PC-3 (cell line): ENCODE measurements around the gene IL1R2. TPM values are rescaled to one million over a fixed set of nuclear protein-coding genes. Genes with fewer than 3 reads are reported as not detected.

Experiments used
- ATAC-seq: fragments of 200-7000 bp; cut with Tn5 transposase; 2 replicates; pipeline ENCODE4 v1.9.1; 2020; ENCODE audit warnings: mild to moderate bottlenecking, moderate library complexity
- BruUV-seq: library from RNA; stranded (reverse); fragments of 400-500 nt; replicated peaks from 2 replicates; lab custom pipeline; 2021; lab: Mats Ljungman, UMichigan
- CTCF ChIA-PET: fragments of 300-600 bp; sonication (Branson Sonifier 250); formaldehyde crosslinking; loops from one replicate; lab custom pipeline; 2022; ENCODE audit warnings: antibody characterized with exemption; lab: Charles Lee
- POLR2A ChIA-PET: fragments of 300-600 bp; sonication (Branson Sonifier 250); formaldehyde crosslinking; loops from one replicate; lab custom pipeline; 2022; ENCODE audit warnings: antibody characterized with exemption; ENCODE audit not compliant: unreplicated experiment; lab: Charles Lee
- DNase-seq: peaks from one replicate; pipeline ENCODE4 v3.0.0-alpha.2; 2015
- H2AFZ ChIP-seq: fragments of 300-600 bp; sonication (generic); 2 replicates; pipeline ENCODE4 v1.6.0; 2016; ENCODE audit warnings: antibody characterized with exemption, low read length
- H3F3A ChIP-seq: fragments of 300-600 bp; sonication (generic); one replicate; pipeline ENCODE4 v1.6.0; 2017; ENCODE audit warnings: antibody characterized with exemption, low read length, control low read depth, mild to moderate bottlenecking; ENCODE audit not compliant: unreplicated experiment
- H3K27ac ChIP-seq: fragments of 300-600 bp; sonication (generic); 2 replicates; pipeline ENCODE4 v1.5.1; 2016; ENCODE audit warnings: mild to moderate bottlenecking, low read length
- H3K27me3 ChIP-seq: fragments of 300-600 bp; sonication (generic); 2 replicates; pipeline ENCODE4 v1.6.1; 2016; ENCODE audit warnings: low read length, mixed read lengths
- H3K36me3 ChIP-seq: fragments of 300-600 bp; sonication (generic); 2 replicates; pipeline ENCODE4 v1.6.1; 2016; ENCODE audit warnings: low read depth, mixed run types, low read length, mixed read lengths
- H3K4me1 ChIP-seq: fragments of 300-600 bp; sonication (generic); 2 replicates; pipeline ENCODE4 v1.5.1; 2016; ENCODE audit warnings: low read length; ENCODE audit not compliant: insufficient read depth
- H3K4me2 ChIP-seq: fragments of 300-600 bp; sonication (generic); 2 replicates; pipeline ENCODE4 v1.6.0; 2016; ENCODE audit warnings: low read length
- H3K4me3 ChIP-seq: fragments of 300-600 bp; sonication (generic); 2 replicates; pipeline ENCODE4 v1.5.1; 2016; ENCODE audit warnings: mild to moderate bottlenecking, low read length, mixed read lengths
- H3K79me2 ChIP-seq: fragments of 300-600 bp; sonication (generic); 2 replicates; pipeline ENCODE4 v1.6.1; 2017; ENCODE audit warnings: low read length, mixed read lengths
- H3K9ac ChIP-seq: fragments of 300-600 bp; sonication (generic); 2 replicates; pipeline ENCODE4 v1.6.0; 2016; ENCODE audit warnings: mild to moderate bottlenecking, low read length
- H3K9me2 ChIP-seq: fragments of 300-600 bp; sonication (generic); replicated peaks from 2 replicates; pipeline ENCODE4 v1.6.1; 2016; ENCODE audit warnings: mixed run types, low read length, mixed read lengths
- H3K9me3 ChIP-seq: fragments of 300-600 bp; sonication (generic); 2 replicates; pipeline ENCODE4 v1.6.1; 2016; ENCODE audit warnings: low read length, mixed read lengths
- H4K20me1 ChIP-seq: fragments of 300-600 bp; sonication (generic); 2 replicates; pipeline ENCODE4 v1.6.1; 2016; ENCODE audit warnings: low read length, mixed read lengths
- EZH2 ChIP-seq: fragments of 300-600 bp; sonication (generic); IDR thresholded peaks from one replicate; pipeline ENCODE4 v1.6.1; 2017; ENCODE audit warnings: antibody characterized with exemption, mild to moderate bottlenecking, low read length; ENCODE audit not compliant: unreplicated experiment
- EZH2phosphoT487 ChIP-seq: fragments of 300-600 bp; sonication (generic); IDR thresholded peaks from 2 replicates; pipeline ENCODE4 v1.6.1; 2018; ENCODE audit warnings: mild to moderate bottlenecking, antibody characterized with exemption, low read length, borderline replicate concordance
- intact Hi-C: fragments of 100-400 bp; cut with micrococcal nuclease; formaldehyde crosslinking; loops from 2 replicates; pipeline ENCODE4 v1.9.0; 2023
- total RNA-seq: library from RNA; depleted of rRNA; stranded (reverse); fragments of >200 nt; gene quantifications from 2 replicates; pipeline ENCODE4 v1.2.3, GENCODE V29; 2014
- TF ChIP-seq, protein P1 (sequence below): fragments of 300-600 bp; sonication (generic); conservative IDR thresholded peaks from 2 replicates; pipeline ENCODE4 v1.5.1; 2017; ENCODE audit warnings: antibody characterized with exemption, low read depth, mild to moderate bottlenecking, low read length

The IL1R2 gene
- total RNA-seq, 1 experiment from 2014 or later = 6.0 TPM

DNA sequence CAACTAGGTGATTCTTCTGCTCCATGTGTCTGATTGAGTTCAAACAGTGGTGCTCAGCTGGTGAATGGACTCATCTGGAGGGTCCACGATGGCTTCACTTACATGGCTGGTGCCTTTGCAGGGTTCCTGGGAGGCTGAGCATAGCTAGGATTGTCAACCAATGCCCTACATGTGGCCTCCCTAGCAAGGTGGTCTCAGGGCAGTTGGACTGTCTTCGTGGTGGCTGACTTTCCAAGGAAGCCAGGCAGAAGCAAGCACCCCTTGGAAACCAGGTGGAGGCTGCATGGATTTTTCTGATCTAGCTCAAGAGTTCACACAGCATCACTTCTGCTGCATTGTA is 6.8 kb downstream of the IL1R2 start:
- H3K4me3 ChIP-seq = no peak overlapping the region
- BruUV-seq = no TSS peak
- H3K9me3 ChIP-seq = no peaks in the 10 kb centered on the region
- peak overlapping the region; percentile 67 for H3K4me2 ChIP-seq
- no peak for DNase-seq
- no peak overlapping the region for H2AFZ ChIP-seq
- intact Hi-C loops = no loop called here
- POLR2A ChIA-PET = interaction anchor here (0.6 kb wide), 2 partner anchors 168 to 424 kb away, joined by 3 read pairs; no protein-coding TSS in a partner anchor
- no peak for TF ChIP-seq EZH2
- no peak for TF ChIP-seq EZH2phosphoT487
- TF ChIP-seq, protein P1, sequence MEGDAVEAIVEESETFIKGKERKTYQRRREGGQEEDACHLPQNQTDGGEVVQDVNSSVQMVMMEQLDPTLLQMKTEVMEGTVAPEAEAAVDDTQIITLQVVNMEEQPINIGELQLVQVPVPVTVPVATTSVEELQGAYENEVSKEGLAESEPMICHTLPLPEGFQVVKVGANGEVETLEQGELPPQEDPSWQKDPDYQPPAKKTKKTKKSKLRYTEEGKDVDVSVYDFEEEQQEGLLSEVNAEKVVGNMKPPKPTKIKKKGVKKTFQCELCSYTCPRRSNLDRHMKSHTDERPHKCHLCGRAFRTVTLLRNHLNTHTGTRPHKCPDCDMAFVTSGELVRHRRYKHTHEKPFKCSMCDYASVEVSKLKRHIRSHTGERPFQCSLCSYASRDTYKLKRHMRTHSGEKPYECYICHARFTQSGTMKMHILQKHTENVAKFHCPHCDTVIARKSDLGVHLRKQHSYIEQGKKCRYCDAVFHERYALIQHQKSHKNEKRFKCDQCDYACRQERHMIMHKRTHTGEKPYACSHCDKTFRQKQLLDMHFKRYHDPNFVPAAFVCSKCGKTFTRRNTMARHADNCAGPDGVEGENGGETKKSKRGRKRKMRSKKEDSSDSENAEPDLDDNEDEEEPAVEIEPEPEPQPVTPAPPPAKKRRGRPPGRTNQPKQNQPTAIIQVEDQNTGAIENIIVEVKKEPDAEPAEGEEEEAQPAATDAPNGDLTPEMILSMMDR = no peak
- no peaks in the 10 kb centered on the region for H4K20me1 ChIP-seq
- no peaks in the 10 kb centered on the region for H3F3A ChIP-seq
- H3K27me3 ChIP-seq = no peaks in the 10 kb centered on the region
- ATAC-seq = no peak
- H3K9me2 ChIP-seq = no peaks in the 10 kb centered on the region
- peaks cover 38% of the 10 kb centered on the region for H3K4me1 ChIP-seq
- peak overlapping the region; percentile 66 for H3K9ac ChIP-seq
- H3K79me2 ChIP-seq = no peaks in the 10 kb centered on the region
- CTCF ChIA-PET = interaction anchor here (0.9 kb wide), 1 partner anchor 168 kb away, joined by 3 read pairs; no protein-coding TSS in a partner anchor
- H3K27ac ChIP-seq = peak overlapping the region; percentile 92
- H3K36me3 ChIP-seq = no peaks in the 10 kb centered on the region

DNA sequence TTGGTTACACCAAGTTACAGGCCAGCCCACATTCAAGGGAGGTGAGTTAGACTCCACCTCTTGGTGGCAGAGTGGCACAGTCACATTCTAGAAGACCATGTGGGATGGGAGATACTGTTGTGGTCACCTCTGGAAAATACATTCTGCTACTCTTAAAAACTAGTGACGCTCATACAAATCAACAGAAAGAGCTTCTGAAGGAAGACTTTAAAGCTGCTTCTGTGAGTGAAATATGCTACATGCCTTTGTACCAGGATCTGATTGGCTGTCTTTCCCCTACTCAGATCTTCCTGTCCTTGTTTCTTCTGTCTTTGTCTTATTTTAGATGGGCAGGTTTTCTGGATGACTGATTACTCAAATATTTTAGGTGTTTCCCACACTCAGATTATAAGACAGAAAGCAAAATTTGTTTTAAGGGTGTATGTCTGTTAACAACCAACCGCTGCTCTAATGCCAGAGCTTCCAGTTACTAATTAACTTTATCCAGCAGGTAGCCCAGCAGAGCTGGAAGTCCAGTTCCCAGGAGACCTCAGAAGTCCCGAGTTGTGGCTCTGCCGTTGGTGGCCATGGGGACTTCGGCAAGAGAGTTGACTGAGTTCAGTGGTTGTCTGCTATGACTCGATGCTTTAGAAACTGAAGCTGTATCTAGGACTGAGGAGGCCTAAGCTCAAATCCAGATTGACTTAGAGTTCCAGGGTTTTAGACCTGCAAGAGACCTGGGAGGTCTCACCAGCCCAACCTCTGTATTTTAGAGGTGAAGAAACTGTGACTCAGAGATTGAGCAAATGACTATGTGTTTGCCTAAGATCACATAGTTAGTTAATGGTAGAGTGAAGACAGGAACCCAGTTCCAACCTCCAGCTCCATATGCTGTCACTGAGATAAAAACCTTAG is 7.4 kb downstream of the IL1R2 start:
- H3K9me3 ChIP-seq = no peaks in the 10 kb centered on the region
- DNase-seq (peak; percentile 83), ATAC-seq (peak; percentile 76)
- H4K20me1 ChIP-seq = no peaks in the 10 kb centered on the region
- POLR2A ChIA-PET = interaction anchor here (0.6 kb wide), 4 partner anchors 102 to 425 kb away, joined by 3 to 5 read pairs (median 3); no protein-coding TSS in a partner anchor
- H3K9ac ChIP-seq = peak overlapping the region; percentile 66
- H3K27me3 ChIP-seq = no peaks in the 10 kb centered on the region
- peak overlapping the region; percentile 92 for H3K27ac ChIP-seq
- no peak for TF ChIP-seq EZH2
- TF ChIP-seq, protein P1 = peak; percentile 33
- no peak for TF ChIP-seq EZH2phosphoT487
- peaks cover 38% of the 10 kb centered on the region for H3K4me1 ChIP-seq
- peak overlapping the region; percentile 18; the same call in 1 of the 2 replicates for H2AFZ ChIP-seq
- CTCF ChIA-PET = interaction anchor here (0.9 kb wide), 1 partner anchor 168 kb away, joined by 3 read pairs; no protein-coding TSS in a partner anchor
- no peaks in the 10 kb centered on the region for H3K36me3 ChIP-seq
- peak overlapping the region; percentile 67 for H3K4me2 ChIP-seq
- H3F3A ChIP-seq = no peaks in the 10 kb centered on the region
- no peaks in the 10 kb centered on the region for H3K79me2 ChIP-seq
- peak overlapping the region; percentile 19; the same call in 1 of the 2 replicates for H3K4me3 ChIP-seq
- no peaks in the 10 kb centered on the region for H3K9me2 ChIP-seq
- BruUV-seq = TSS peak; percentile 73
- intact Hi-C loops = loop anchor here (1.0 kb wide), 1 partner anchor 14 kb away; no protein-coding TSS in a partner anchor

DNA sequence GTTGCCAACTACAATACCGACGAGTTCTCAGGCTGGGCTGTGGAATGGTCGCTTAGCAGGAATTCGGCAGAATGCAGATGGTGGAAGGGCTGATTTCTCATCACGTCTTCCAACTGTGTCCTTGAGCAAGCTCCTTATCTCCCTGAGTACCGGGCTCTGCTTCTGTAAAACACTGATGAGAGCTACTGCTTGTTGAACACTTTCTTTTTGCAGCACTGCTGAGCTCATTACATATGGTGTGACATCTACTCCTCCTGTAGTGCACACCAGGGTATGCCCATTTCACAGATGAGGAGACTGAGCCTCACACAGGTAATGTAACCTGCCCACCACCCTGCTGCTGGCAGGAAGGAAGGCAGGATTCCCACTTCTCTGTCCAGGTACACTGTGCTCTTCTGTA is 8.3 kb downstream of the IL1R2 start:
- peak overlapping the region; percentile 92 for H3K27ac ChIP-seq
- H2AFZ ChIP-seq = no peak overlapping the region
- BruUV-seq = no TSS peak
- CTCF ChIA-PET = no interaction called here
- ATAC-seq = no peak
- DNase-seq = no peak
- peak overlapping the region; percentile 52 for H3K9ac ChIP-seq
- no peaks in the 10 kb centered on the region for H3K27me3 ChIP-seq
- intact Hi-C loops = no loop called here
- peaks cover 38% of the 10 kb centered on the region for H3K4me1 ChIP-seq
- no peak overlapping the region for H3K4me3 ChIP-seq
- no peaks in the 10 kb centered on the region for H3K9me3 ChIP-seq
- no peaks in the 10 kb centered on the region for H3F3A ChIP-seq
- POLR2A ChIA-PET = no interaction called here
- TF ChIP-seq, protein P1 = no peak
- TF ChIP-seq EZH2 (no peak), EZH2phosphoT487 (no peak)
- H3K4me2 ChIP-seq = peak overlapping the region; percentile 36
- H4K20me1 ChIP-seq = no peaks in the 10 kb centered on the region
- no peaks in the 10 kb centered on the region for H3K79me2 ChIP-seq
- no peaks in the 10 kb centered on the region for H3K9me2 ChIP-seq
- no peaks in the 10 kb centered on the region for H3K36me3 ChIP-seq
